SK-N-MC (cell line): ENCODE results near the gene MGMT.

Source experiments
- EZH2 ChIP-seq: fragments of 200-600 bp; sonication (generic); IDR thresholded peaks from one replicate; pipeline ENCODE4 v1.6.1; 2017; ENCODE audit warnings: antibody characterized with exemption
- POLR2AphosphoS5 ChIP-seq: IDR thresholded peaks from 2 replicates; pipeline ENCODE4 v1.6.1; 2012; ENCODE audit warnings: mild to moderate bottlenecking, low read depth, low read length, borderline replicate concordance

DNA sequence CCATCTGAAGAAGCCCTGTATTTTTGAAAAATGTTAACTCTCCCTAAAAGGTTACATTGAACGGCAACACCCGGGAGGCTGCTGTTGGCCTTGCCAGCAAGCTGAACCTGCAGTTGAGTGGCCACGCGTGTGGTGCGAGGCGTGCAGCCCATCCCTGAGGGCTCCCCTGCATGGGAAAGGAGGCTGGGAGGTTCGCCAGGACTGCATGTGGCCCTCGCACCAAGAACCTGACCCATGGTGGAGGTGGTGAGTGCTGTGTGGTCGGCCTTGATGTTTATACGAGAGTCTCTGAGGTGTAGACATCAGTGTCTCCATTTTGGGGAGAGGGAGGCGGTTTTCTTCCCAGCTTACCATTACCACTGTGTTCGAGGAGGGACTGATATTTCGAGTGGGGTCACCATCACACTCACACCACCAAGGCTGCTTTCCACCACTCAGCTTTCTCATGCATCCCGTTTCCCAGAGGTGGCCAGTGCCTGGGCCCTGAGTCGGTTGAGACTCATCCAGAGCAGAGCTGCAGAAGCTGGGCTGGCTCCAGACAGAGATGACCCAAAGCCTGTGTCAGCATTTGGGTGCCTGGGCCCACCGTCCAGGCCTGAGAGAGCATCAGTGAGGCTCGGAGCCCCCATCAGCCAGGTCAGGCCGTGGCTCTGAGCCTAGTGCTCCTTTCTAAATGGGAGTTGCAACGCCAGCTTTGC lies 274.4 kb downstream of the MGMT start:
- TF ChIP-seq POLR2AphosphoS5 = no peak
- no peak for TF ChIP-seq EZH2
